ENCODE results near the gene CSPG4. TPM values are rescaled to one million over a fixed set of nuclear protein-coding genes. Genes with fewer than 3 reads are reported as not detected.

The CSPG4 gene
- total and polyA plus RNA-seq, 8 donors = 0.35 to 3.1 (median 1.0) TPM

GRCh38 chr15:75725006-75725718 lies 12.5 kb upstream of the CSPG4 start:
- H3K9me3 ChIP-seq = no peaks in the 10 kb centered on the region
- TF ChIP-seq CTCF (IDR thresholded peaks at IDR 0.05) = no peak
- ATAC-seq (no peak), FAIRE-seq (no peak), DNase-seq (peak in 2 of 6 donors; percentile 52 to 55)
- H3K4me1 ChIP-seq = no peaks in the 10 kb centered on the region
- H3K36me3 ChIP-seq = no peaks in the 10 kb centered on the region
- no peaks in the 10 kb centered on the region for H3K27me3 ChIP-seq
- no peak overlapping the region for H3K4me3 ChIP-seq
- intact Hi-C loops (cut with DNase I) = loop anchor here in 1 of 3 donors (10.0 kb wide), 1 partner anchor 70 kb away; no protein-coding TSS in a partner anchor
- H3K27ac ChIP-seq = no peak overlapping the region
- 81 to 89% methylated on average over 15 of the region's 15 CpGs for WGBS, 2 donors

DNA sequence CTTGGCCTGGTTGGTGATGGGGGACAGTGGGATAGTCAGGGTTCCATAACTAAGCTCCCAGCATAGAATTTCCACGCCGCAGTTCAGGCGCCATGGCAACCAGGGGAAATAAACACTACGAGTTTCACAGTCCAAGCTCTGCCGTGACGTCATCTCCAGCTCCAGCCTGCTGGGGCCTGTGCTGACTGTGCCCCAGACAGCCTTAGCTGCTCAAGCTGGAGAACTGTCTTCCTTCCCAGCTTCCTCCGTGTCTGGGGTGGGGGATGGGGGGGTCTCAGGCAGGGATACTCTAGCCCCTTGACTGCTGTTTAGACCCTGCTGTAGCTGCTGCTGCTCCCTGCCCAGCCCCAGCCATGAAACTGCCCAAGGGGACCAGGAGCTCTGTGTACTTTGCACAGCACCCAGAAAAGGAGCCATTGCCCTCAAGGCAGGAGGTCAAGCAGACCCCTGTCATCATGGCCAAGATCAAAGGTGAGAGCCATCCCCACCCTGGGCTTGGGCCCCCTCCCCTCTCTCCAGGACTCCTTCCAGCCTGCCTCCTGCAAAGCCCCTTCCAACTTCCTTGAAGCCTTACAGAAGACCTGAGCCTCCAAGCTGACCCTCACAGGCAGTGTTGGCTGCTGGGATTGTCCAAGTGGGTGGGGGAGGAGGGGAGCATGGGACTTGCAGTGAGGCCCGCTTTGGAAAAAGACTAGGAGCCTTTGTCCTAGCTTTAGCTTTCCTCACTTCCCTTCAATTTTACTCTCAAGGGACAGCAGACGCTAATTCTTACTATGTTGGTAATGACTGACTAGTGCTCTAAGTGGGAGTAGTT lies 11.4 kb upstream of the CSPG4 start:
- peak; percentile 87 to 93 (median 90) for ATAC-seq
- H3K4me3 ChIP-seq = no peak overlapping the region
- H3K36me3 ChIP-seq = no peaks in the 10 kb centered on the region
- no peaks in the 10 kb centered on the region for H3K4me1 ChIP-seq
- 26 to 27% methylated on average over 9 of the region's 9 CpGs for WGBS, 2 donors
- no peak for FAIRE-seq
- TF ChIP-seq CTCF (IDR thresholded peaks at IDR 0.05) = no peak
- intact Hi-C loops (cut with DNase I) = loop anchor here in 1 of 3 donors (10.0 kb wide), 1 partner anchor 71 kb away; no protein-coding TSS in a partner anchor
- H3K27ac ChIP-seq = no peak overlapping the region
- no peaks in the 10 kb centered on the region for H3K27me3 ChIP-seq
- H3K9me3 ChIP-seq = no peaks in the 10 kb centered on the region
- DNase-seq = peak; percentile 71 to 91 (median 82)

GRCh38 chr15:75723171-75723846 lies 10.7 kb upstream of the CSPG4 start:
- WGBS, 2 donors = 78 to 90% methylated on average over 8 of the region's 8 CpGs
- TF ChIP-seq CTCF (IDR thresholded peaks at IDR 0.05) = no peak
- peak in 1 of 4 donors; percentile 3 for ATAC-seq
- FAIRE-seq = no peak
- Histone ChIP-seq H3K27me3 (no peaks in the 10 kb centered on the region), H3K4me1 (no peaks in the 10 kb centered on the region), H3K4me3 (no peak overlapping the region), H3K36me3 (no peaks in the 10 kb centered on the region), H3K9me3 (no peaks in the 10 kb centered on the region), H3K27ac (no peak overlapping the region)
- peak in 2 of 6 donors; percentile 18 to 41 for DNase-seq
- intact Hi-C loops (cut with DNase I) = loop anchor here in 1 of 3 donors (10.0 kb wide), 1 partner anchor 71 kb away; no protein-coding TSS in a partner anchor

- Histone ChIP-seq H3K4me1 (no peaks in the 10 kb centered on the region), H3K36me3 (no peaks in the 10 kb centered on the region), H3K9me3 (no peaks in the 10 kb centered on the region), H3K4me3 (no peak overlapping the region), H3K27me3 (no peaks in the 10 kb centered on the region), H3K27ac (no peak overlapping the region)
- WGBS, 2 donors = 80 to 83% methylated on average over 13 to 14 of the region's 14 CpGs
- peak in 2 of 6 donors; percentile 49 to 54 for DNase-seq
- no peak for FAIRE-seq
- no peak for ATAC-seq
- TF ChIP-seq CTCF (IDR thresholded peaks at IDR 0.05) = no peak
- intact Hi-C loops (cut with DNase I) = loop anchor here in 1 of 3 donors (10.0 kb wide), 1 partner anchor 73 kb away; no protein-coding TSS in a partner anchor
These were observed 9.5 kb upstream of the CSPG4 start for GRCh38 chr15:75721923-75722870.
